GM12864 (cell line): Measurements from ENCODE around the gene NR5A2.
"Not testable (repeated sequence)": the region's sequence is repeated elsewhere in the genome, so short reads cannot be mapped to it uniquely, and the experiment has no call there.

Experiments used
- DNase-seq: peaks from one replicate; pipeline ENCODE4 v3.0.0-alpha.2; 2011; ENCODE audit warnings: low read depth
- H3K4me3 ChIP-seq: 2 replicates; pipeline ENCODE4 v1.5.1; 2011; ENCODE audit warnings: mild to moderate bottlenecking, low read depth, low read length, control low read depth
- CTCF ChIP-seq: IDR thresholded peaks from 2 replicates; pipeline ENCODE4 v1.5.1; 2011; ENCODE audit warnings: low read depth, mild to moderate bottlenecking, moderate library complexity, low read length, control low read depth, inconsistent platforms; ENCODE audit errors: missing control alignments

Gene NR5A2

GRCh38 chr1:200182701-200183100 is 155.2 kb downstream of the NR5A2 start:
- DNase-seq: no peak
- H3K4me3 ChIP-seq: no peak overlapping the region
- no peak for TF ChIP-seq CTCF

- DNase-seq: no peak
- no peak overlapping the region for H3K4me3 ChIP-seq
- no peak for TF ChIP-seq CTCF
Measured at GRCh38 chr1:200183637-200184036, 156.1 kb downstream of the NR5A2 start.

GRCh38 chr1:200184196-200184595 is 156.7 kb downstream of the NR5A2 start:
- DNase-seq: no peak
- H3K4me3 ChIP-seq: no peak overlapping the region
- no peak for TF ChIP-seq CTCF

GRCh38 chr1:200185191-200185590 is 157.7 kb downstream of the NR5A2 start:
- not testable (repeated sequence) for H3K4me3 ChIP-seq, DNase-seq

GRCh38 chr1:200187332-200187731 is 159.8 kb downstream of the NR5A2 start:
- DNase-seq, H3K4me3 ChIP-seq: not testable (repeated sequence)

GRCh38 chr1:200191993-200192392 is 164.5 kb downstream of the NR5A2 start:
- no peak for DNase-seq
- no peak overlapping the region for H3K4me3 ChIP-seq
- no peak for TF ChIP-seq CTCF

- no peak overlapping the region for H3K4me3 ChIP-seq
- no peak for DNase-seq
- TF ChIP-seq CTCF: no peak
Measured at GRCh38 chr1:200194477-200194876, 167.0 kb downstream of the NR5A2 start.

- no peak for DNase-seq
- no peak for TF ChIP-seq CTCF
- no peak overlapping the region for H3K4me3 ChIP-seq
Measured at GRCh38 chr1:200198236-200198635, 170.7 kb downstream of the NR5A2 start.
